ENCODE data around the gene HLA-B.

Gene HLA-B

DNA sequence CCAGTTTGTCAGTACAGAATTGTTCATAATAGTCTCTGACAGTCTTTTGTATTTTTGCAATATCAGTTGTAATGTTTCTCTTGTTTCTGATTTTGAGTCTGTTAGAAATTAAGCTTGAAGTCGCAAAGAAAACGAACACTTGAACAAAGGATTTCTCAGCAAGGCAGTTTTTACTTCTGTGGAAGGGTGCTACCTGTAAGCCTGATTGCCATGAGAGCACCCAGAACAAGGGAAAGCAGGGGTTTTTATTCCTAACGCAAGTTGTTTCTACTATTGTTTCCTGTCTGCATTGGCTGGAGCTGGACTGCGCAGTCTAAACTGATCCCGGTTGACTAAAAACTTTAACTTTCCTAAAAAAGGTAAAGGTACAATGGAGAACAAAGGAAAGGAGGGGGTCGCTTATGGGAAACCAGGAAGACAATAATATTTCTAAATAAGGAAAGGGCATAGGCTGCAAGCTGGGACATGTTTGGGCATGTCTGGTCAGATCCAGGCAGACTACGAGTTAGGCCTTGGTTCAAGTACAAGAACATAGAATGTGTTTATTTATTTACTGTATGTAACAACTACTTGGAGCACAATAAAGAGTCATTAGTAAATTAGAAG, 28.5 kb downstream of the HLA-B start:
- Mint-ChIP-seq H3K9me3 (peaks cover 48% of the 10 kb centered on the region), H3K27me3 (ENCODE audit: low read depth, poor library complexity) (peaks cover 12% of the 10 kb centered on the region), H3K27ac (peak overlapping the region; percentile 61), H3K36me3 (ENCODE audit: low read depth) (no peaks in the 10 kb centered on the region), H3K4me1 (no peaks in the 10 kb centered on the region), H3K4me3 (no peak overlapping the region)
- no peak for DNase-seq
- TF ChIP-seq, protein P1, sequence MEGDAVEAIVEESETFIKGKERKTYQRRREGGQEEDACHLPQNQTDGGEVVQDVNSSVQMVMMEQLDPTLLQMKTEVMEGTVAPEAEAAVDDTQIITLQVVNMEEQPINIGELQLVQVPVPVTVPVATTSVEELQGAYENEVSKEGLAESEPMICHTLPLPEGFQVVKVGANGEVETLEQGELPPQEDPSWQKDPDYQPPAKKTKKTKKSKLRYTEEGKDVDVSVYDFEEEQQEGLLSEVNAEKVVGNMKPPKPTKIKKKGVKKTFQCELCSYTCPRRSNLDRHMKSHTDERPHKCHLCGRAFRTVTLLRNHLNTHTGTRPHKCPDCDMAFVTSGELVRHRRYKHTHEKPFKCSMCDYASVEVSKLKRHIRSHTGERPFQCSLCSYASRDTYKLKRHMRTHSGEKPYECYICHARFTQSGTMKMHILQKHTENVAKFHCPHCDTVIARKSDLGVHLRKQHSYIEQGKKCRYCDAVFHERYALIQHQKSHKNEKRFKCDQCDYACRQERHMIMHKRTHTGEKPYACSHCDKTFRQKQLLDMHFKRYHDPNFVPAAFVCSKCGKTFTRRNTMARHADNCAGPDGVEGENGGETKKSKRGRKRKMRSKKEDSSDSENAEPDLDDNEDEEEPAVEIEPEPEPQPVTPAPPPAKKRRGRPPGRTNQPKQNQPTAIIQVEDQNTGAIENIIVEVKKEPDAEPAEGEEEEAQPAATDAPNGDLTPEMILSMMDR (IDR thresholded peaks at IDR 0.05), result no peak

DNA sequence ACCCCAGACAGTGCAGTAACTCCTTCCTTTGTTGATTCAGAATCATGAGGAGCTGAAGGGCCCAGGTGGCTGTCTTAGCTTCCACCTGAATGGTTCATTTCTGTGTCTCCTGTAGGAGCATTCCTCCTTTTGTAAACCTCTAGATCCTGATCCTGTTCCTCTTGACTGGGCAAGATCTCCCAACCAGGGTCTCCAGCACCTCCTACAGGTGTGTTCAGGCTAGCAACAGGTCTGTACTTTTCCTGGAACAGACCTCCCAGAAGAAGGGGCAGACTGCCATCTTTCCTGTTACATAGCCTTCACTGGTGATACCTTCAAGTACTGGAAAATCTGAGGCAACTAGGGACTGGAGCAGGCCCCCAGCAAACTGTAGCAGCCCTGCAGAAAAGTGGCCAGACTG, 35.2 kb downstream of the HLA-B start:
- Mint-ChIP-seq H3K9me3 (peaks cover 8% of the 10 kb centered on the region), H3K27me3 (ENCODE audit: low read depth, poor library complexity) (peaks cover 23% of the 10 kb centered on the region), H3K36me3 (ENCODE audit: low read depth) (no peaks in the 10 kb centered on the region), H3K4me3 (no peak overlapping the region), H3K4me1 (no peaks in the 10 kb centered on the region), H3K27ac (no peak overlapping the region)
- DNase-seq, result no peak
- TF ChIP-seq, protein P1 (IDR thresholded peaks at IDR 0.05), result no peak

DNA sequence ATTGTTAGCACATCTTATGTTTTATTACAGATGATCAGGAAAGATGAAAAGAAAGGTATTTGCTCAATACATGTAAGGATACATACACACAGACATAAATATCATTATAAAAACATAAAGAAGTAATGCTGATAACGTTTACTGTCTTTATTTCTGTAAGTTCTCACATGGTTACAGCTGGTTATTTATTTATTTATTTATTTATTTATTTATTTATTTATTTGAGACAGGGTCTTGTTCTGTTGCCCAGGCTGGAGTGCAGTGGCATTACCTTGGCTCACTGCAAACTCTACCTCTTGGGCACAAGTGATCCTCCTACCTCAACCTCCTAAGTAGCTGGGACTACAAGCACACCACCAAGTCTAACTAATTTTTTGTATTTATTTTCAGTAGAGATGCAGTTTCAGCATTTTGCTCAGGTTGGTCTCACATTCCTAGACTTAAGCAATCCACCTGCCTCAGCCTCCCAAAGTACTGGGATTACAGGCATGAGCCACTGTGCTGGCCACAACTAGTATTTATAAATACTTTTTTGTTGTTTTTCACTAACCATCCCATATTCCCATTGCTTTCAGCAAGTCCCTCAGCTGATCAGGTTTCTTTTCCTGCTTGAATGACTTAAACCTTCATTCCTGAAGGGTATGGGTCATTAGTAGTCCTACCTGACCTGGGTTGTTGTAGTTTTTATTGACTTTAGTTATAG, 35.8 kb downstream of the HLA-B start:
- peaks cover 4% of the 10 kb centered on the region for H3K9me3 Mint-ChIP-seq
- TF ChIP-seq, protein P1 (IDR thresholded peaks at IDR 0.05), result no peak
- no peak overlapping the region for H3K4me3 Mint-ChIP-seq
- H3K36me3 Mint-ChIP-seq (ENCODE audit: low read depth), result no peaks in the 10 kb centered on the region
- peaks cover 24% of the 10 kb centered on the region for H3K27me3 Mint-ChIP-seq (ENCODE audit: low read depth, poor library complexity)
- no peak overlapping the region for H3K27ac Mint-ChIP-seq
- DNase-seq, result no peak
- H3K4me1 Mint-ChIP-seq, result no peaks in the 10 kb centered on the region

DNA sequence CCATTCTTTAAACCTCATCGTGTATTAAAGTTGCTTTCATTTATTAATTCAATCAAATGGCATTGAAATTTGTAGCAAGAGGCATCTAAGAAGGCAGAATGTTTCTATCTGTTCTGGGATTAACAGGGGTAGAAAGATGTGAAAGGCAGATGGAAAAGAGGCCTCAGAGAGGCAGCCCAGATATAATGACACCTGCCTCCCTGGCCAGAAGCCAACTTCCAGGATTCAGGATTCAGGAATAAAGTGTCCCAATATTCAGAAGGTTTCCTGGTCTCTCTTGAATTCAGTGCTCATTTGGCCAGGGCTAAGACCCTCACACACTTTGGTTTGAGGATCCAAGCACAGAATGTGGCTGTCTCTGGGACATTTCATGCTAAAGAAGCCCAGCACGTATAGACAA, 39.9 kb downstream of the HLA-B start:
- TF ChIP-seq, protein P1 (IDR thresholded peaks at IDR 0.05), result no peak
- Mint-ChIP-seq H3K4me1 (no peaks in the 10 kb centered on the region), H3K27ac (no peak overlapping the region), H3K4me3 (no peak overlapping the region), H3K36me3 (ENCODE audit: low read depth) (no peaks in the 10 kb centered on the region), H3K9me3 (no peaks in the 10 kb centered on the region), H3K27me3 (ENCODE audit: low read depth, poor library complexity) (peaks cover 21% of the 10 kb centered on the region)
- DNase-seq, result no peak

DNA sequence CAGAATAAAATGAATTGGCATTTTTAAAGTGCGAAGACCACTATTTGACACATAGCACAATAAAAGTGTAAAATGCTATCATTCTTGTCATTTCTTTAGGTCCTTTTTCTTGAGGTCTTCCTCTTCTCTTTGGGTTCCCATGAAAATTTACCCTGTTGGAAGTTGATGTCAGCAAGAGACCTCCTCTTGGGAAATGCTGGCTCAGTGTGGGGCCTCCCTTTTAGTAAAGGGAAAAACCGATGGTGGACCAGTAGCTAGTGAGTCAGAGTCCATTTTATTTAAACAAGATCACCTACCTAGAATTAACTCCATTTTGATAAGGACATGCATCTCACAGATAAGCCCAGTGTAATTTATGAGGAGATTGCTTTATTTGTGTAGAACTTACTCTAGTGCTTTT, 47.3 kb downstream of the HLA-B start:
- TF ChIP-seq, protein P1 (IDR thresholded peaks at IDR 0.05), result no peak

DNA sequence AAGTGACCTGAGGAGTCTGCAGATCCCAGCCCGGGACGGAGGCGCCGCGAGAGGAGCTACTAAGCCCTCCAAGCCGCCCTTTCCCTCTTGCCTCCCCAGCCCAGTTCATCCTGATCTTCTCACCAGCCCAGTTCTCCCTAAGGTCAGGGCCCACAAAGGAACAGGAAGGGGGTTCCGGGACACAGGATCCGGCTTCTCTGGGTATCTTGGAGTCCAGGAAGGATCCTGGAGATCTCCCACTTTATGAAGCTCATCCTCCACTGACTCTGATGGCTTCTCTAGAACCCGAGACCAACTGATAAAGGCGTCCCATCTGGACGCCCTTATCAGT, 48.2 kb downstream of the HLA-B start:
- Mint-ChIP-seq H3K4me1 (no peaks in the 10 kb centered on the region), H3K27me3 (ENCODE audit: low read depth, poor library complexity) (peaks cover 12% of the 10 kb centered on the region), H3K36me3 (ENCODE audit: low read depth) (no peaks in the 10 kb centered on the region), H3K9me3 (no peaks in the 10 kb centered on the region), H3K4me3 (no peak overlapping the region), H3K27ac (no peak overlapping the region)
- DNase-seq, result no peak
- TF ChIP-seq, protein P1 (IDR thresholded peaks at IDR 0.05), result no peak

More for the DNA sequence above, 47.3 kb downstream of the HLA-B start:
- Mint-ChIP-seq H3K36me3 (ENCODE audit: low read depth) (no peaks in the 10 kb centered on the region), H3K4me3 (no peak overlapping the region), H3K4me1 (no peaks in the 10 kb centered on the region), H3K27ac (no peak overlapping the region), H3K27me3 (ENCODE audit: low read depth, poor library complexity) (peaks cover 9% of the 10 kb centered on the region), H3K9me3 (no peaks in the 10 kb centered on the region)
- no peak for DNase-seq

Measured in nephron progenitor cell (in vitro differentiated cells).